Endothelial cell of umbilical vein (primary cell): Measurements from ENCODE around the gene CALHM5. TPM values are rescaled to one million over a fixed set of nuclear protein-coding genes. Genes with fewer than 3 reads are reported as not detected.

Experiments used
- BruUV-seq: library from RNA; stranded (reverse); fragments of 400-500 nt; replicated peaks from 2 replicates; lab custom pipeline; 2021; lab: Mats Ljungman, UMichigan
- CTCF ChIA-PET: fragments of 300-600, 350-600 bp; sonication (Branson Sonifier 250); formaldehyde crosslinking; loops from one replicate; lab custom pipeline; 2021; ENCODE audit warnings: antibody characterized with exemption, inconsistent platforms; lab: Charles Lee
- POLR2A ChIA-PET: fragments of 300-600, 350-600 bp; sonication (Branson Sonifier 250); formaldehyde crosslinking; loops from one replicate; lab custom pipeline; 2021; ENCODE audit warnings: antibody characterized with exemption, inconsistent platforms; lab: Charles Lee
- DNase-seq: peaks from one replicate; pipeline ENCODE4 v3.0.0-alpha.2; 2011; ENCODE audit warnings: low read depth, low spot score
- FAIRE-seq: peaks from 2 replicates; lab custom pipeline; 2011; peaks lifted over from hg19 to GRCh38; lab: Jason Lieb, UNC
- H2AFZ ChIP-seq: 2 replicates; pipeline ENCODE4 v1.6.0; 2012; ENCODE audit warnings: low read depth, low read length, control low read depth, inconsistent platforms
- H3K27ac ChIP-seq: 2 replicates; pipeline ENCODE4 v1.5.1; 2011; ENCODE audit warnings: low read depth, mild to moderate bottlenecking, control low read depth, low read length, moderate library complexity; ENCODE audit not compliant: insufficient read depth
- H3K27me3 ChIP-seq, 2 experiments: 2 replicates each; pipeline versions ENCODE4 v1.6.0 to v1.6.1; 2011; ENCODE audit warnings: low read length in 2 of 2, mixed read lengths in 1 of 2; ENCODE audit not compliant: control insufficient read depth in 2 of 2, insufficient read depth in 2 of 2
- H3K36me3 ChIP-seq, 2 experiments: 2 replicates in 1 of 2; 3 replicates in 1 of 2; pipeline ENCODE4 v1.5.1; 2011; ENCODE audit warnings: low read length in 2 of 2, mild to moderate bottlenecking in 1 of 2, moderate library complexity in 1 of 2; ENCODE audit not compliant: control insufficient read depth in 2 of 2, insufficient read depth in 2 of 2; ENCODE audit errors: extremely low read depth in 1 of 2
- H3K4me1 ChIP-seq: 3 replicates; pipeline ENCODE4 v1.5.1; 2011; ENCODE audit warnings: mild to moderate bottlenecking, low read length; ENCODE audit not compliant: control insufficient read depth, insufficient read depth; ENCODE audit errors: extremely low read depth
- H3K4me2 ChIP-seq: 2 replicates; pipeline ENCODE4 v1.6.1; 2011; ENCODE audit warnings: low read length, control low read depth, mixed read lengths; ENCODE audit not compliant: insufficient read depth
- H3K4me3 ChIP-seq, 3 experiments: fragments of 200-600 bp in 1 of 3; sonication (generic), shearing (Covaris generic) in 1 of 3; replicated peaks in 1 of 3; 2 replicates each; pipeline ENCODE4 v1.5.1; 2011 to 2016; ENCODE audit warnings: control low read depth in 3 of 3, low read length in 3 of 3, mild to moderate bottlenecking in 2 of 3, inconsistent platforms in 1 of 3, low read depth in 1 of 3, moderate library complexity in 1 of 3; ENCODE audit not compliant: insufficient read depth in 1 of 3
- H3K79me2 ChIP-seq: 2 replicates; pipeline ENCODE4 v1.6.0; 2012; ENCODE audit warnings: low read length, inconsistent platforms; ENCODE audit not compliant: control insufficient read depth, insufficient read depth
- H3K9ac ChIP-seq: replicated peaks from 2 replicates; pipeline ENCODE3; 2011; ENCODE audit warnings: low read length, control low read depth; ENCODE audit not compliant: insufficient read depth; ENCODE audit errors: extremely low read depth
- H3K9me1 ChIP-seq: replicated peaks from 3 replicates; pipeline ENCODE4 v1.6.0; 2011; ENCODE audit warnings: mild to moderate bottlenecking, low read length; ENCODE audit not compliant: control insufficient read depth, insufficient read depth; ENCODE audit errors: extremely low read depth
- H3K9me3 ChIP-seq: replicated peaks from 2 replicates; pipeline ENCODE4 v1.5.1; 2012; ENCODE audit warnings: low read length, inconsistent platforms; ENCODE audit not compliant: control insufficient read depth, insufficient read depth
- H4K20me1 ChIP-seq: replicated peaks from 2 replicates; pipeline ENCODE3; 2011; ENCODE audit warnings: mild to moderate bottlenecking, low read length; ENCODE audit not compliant: control insufficient read depth, insufficient read depth; ENCODE audit errors: extremely low read depth
- CTCF ChIP-seq, 2 donors: IDR thresholded peaks; 1 replicate in 1 of 2; 2 replicates in 1 of 2; pipeline ENCODE4 v1.5.1; 2011; ENCODE audit warnings: low read length in 2 of 2, mild to moderate bottlenecking in 2 of 2, moderate library complexity in 2 of 2, control low read depth in 1 of 2, inconsistent platforms in 1 of 2, low read depth in 1 of 2; ENCODE audit not compliant: insufficient read depth in 1 of 2; ENCODE audit errors: extremely low read depth in 1 of 2
- EZH2 ChIP-seq: IDR thresholded peaks from 2 replicates; pipeline ENCODE4 v1.6.1; 2012; ENCODE audit warnings: borderline replicate concordance, low read depth, mild to moderate bottlenecking, moderate library complexity, low read length, inconsistent platforms; ENCODE audit not compliant: severe bottlenecking
- FOS ChIP-seq: IDR thresholded peaks from 2 replicates; pipeline ENCODE4 v1.6.1; 2011; ENCODE audit warnings: mild to moderate bottlenecking, low read length, moderate library complexity, borderline replicate concordance; ENCODE audit not compliant: insufficient read depth
- GATA2 ChIP-seq: IDR thresholded peaks from 2 replicates; pipeline ENCODE4 v1.7.0; 2011; ENCODE audit warnings: low read depth, mild to moderate bottlenecking, moderate library complexity, mixed read lengths, low read length; ENCODE audit not compliant: insufficient read length, insufficient read depth
- JUN ChIP-seq: IDR thresholded peaks from 2 replicates; pipeline ENCODE4 v1.6.1; 2011; ENCODE audit warnings: borderline replicate concordance, low read depth; ENCODE audit not compliant: insufficient read length, insufficient read depth
- MAX ChIP-seq: IDR thresholded peaks from 2 replicates; pipeline ENCODE4 v1.6.1; 2011; ENCODE audit not compliant: insufficient read depth, insufficient read length
- MYC ChIP-seq: IDR thresholded peaks from one replicate; pipeline ENCODE4 v1.6.1; 2011; ENCODE audit warnings: mild to moderate bottlenecking, low read depth, low read length
- POLR2A ChIP-seq: IDR thresholded peaks from 2 replicates; pipeline ENCODE4 v1.6.1; 2012; ENCODE audit warnings: low read depth, mild to moderate bottlenecking, control low read depth, low read length
- POLR2AphosphoS5 ChIP-seq: IDR thresholded peaks from 2 replicates; pipeline ENCODE4 v1.6.1; 2012; ENCODE audit warnings: low read depth, mild to moderate bottlenecking, control low read depth, low read length, moderate library complexity; ENCODE audit not compliant: insufficient read depth
- dilution Hi-C: fragments of 300-500 bp; cut with MboI; formaldehyde crosslinking; loops from one replicate; pipeline ENCODE4 v1.15.0; 2019; ENCODE audit warnings: low sequenced_read_pairs; ENCODE audit not compliant: extremely low pct_ligation_motif_present
- intact Hi-C: fragments of 100-400 bp; cut with micrococcal nuclease; formaldehyde crosslinking; loops from one replicate; pipeline ENCODE4 v1.10.0; 2022
- polyA plus RNA-seq, 4 experiments: library from polyadenylated mRNA; depleted of rRNA in 3 of 4; stranded (reverse) in 3 of 4; unstranded in 1 of 4; fragments of >200 nt; gene quantifications; 2 replicates each; pipeline versions ENCODE4 v1.2.1 to v1.2.3, GENCODE V29; 2011 to 2012; ENCODE audit warnings: missing spikeins in 1 of 4
- total RNA-seq: library from RNA; stranded (reverse); gene quantifications from 2 replicates; pipeline ENCODE4 v1.2.3, GENCODE V29; 2021

CALHM5 gene
- total and polyA plus RNA-seq, 2 donors (not counting 3 experiments of a cell fraction or from before 2014, with no cell fraction given): 4.5 to 6.6 TPM

GRCh38 chr6:116507324-116507723 lies 4.1 kb upstream of the CALHM5 start:
- no peak overlapping the region for H3K27ac ChIP-seq
- H3K27me3 ChIP-seq: no peaks in the 10 kb centered on the region
- FAIRE-seq (no peak), DNase-seq (no peak)
- no peaks in the 10 kb centered on the region for H3K9me1 ChIP-seq
- no peak overlapping the region for H2AFZ ChIP-seq
- no peak overlapping the region for H3K4me2 ChIP-seq
- dilution Hi-C loops: no loop called here
- H4K20me1 ChIP-seq: no peaks in the 10 kb centered on the region
- H3K36me3 ChIP-seq: no peaks in the 10 kb centered on the region
- intact Hi-C loops: no loop called here
- no peak overlapping the region for H3K4me3 ChIP-seq
- no TSS peak for BruUV-seq
- H3K9ac ChIP-seq: no peak overlapping the region
- no peaks in the 10 kb centered on the region for H3K79me2 ChIP-seq
- POLR2A ChIA-PET: no interaction called here
- CTCF ChIA-PET: no interaction called here
- no peak for TF ChIP-seq GATA2
- no peak for TF ChIP-seq JUN
- no peak for TF ChIP-seq POLR2AphosphoS5
- no peak for TF ChIP-seq CTCF (IDR thresholded peaks at IDR 0.05; ENCODE audit: extremely low read depth in 1 of 2, insufficient read depth in 1 of 2, low read depth in 1 of 2, low read length in 2 of 2)
- no peak for TF ChIP-seq MYC
- no peak for TF ChIP-seq EZH2
- no peak for TF ChIP-seq FOS
- TF ChIP-seq POLR2A: no peak
- TF ChIP-seq MAX: no peak
- H3K4me1 ChIP-seq: peaks cover 6% of the 10 kb centered on the region
- H3K9me3 ChIP-seq: no peaks in the 10 kb centered on the region
